Raji (cell line): ENCODE results near the gene GPR158.

Experiments used
- POLR2A ChIP-seq: IDR thresholded peaks from 2 replicates; pipeline ENCODE4 v1.6.1; 2011; ENCODE audit warnings: low read depth, low read length, control low read depth; ENCODE audit not compliant: insufficient read depth

The GPR158 gene

GRCh38 chr10:25178411-25178810 lies 3.6 kb downstream of the GPR158 start:
- no peak for TF ChIP-seq POLR2A

- TF ChIP-seq POLR2A: no peak
These were observed 6.0 kb downstream of the GPR158 start for GRCh38 chr10:25180801-25181200.

GRCh38 chr10:25182636-25183035 lies 7.8 kb downstream of the GPR158 start:
- TF ChIP-seq POLR2A: no peak

GRCh38 chr10:25191162-25191895 lies 16.5 kb downstream of the GPR158 start:
- TF ChIP-seq POLR2A: no peak

GRCh38 chr10:25198151-25198550 lies 23.4 kb downstream of the GPR158 start:
- no peak for TF ChIP-seq POLR2A

GRCh38 chr10:25206693-25207414 lies 32.1 kb downstream of the GPR158 start:
- no peak for TF ChIP-seq POLR2A

- no peak for TF ChIP-seq POLR2A
These were observed 34.8 kb downstream of the GPR158 start for GRCh38 chr10:25209618-25210017.

GRCh38 chr10:25210265-25210664 lies 35.5 kb downstream of the GPR158 start:
- TF ChIP-seq POLR2A: no peak

- no peak for TF ChIP-seq POLR2A
These were observed 45.4 kb downstream of the GPR158 start for GRCh38 chr10:25220156-25220555.

- TF ChIP-seq POLR2A: no peak
These were observed 47.4 kb downstream of the GPR158 start for GRCh38 chr10:25222085-25222660.

- TF ChIP-seq POLR2A: no peak
These were observed 52.2 kb downstream of the GPR158 start for GRCh38 chr10:25226775-25227682.

GRCh38 chr10:25231751-25232150 lies 57.0 kb downstream of the GPR158 start:
- TF ChIP-seq POLR2A: no peak

GRCh38 chr10:25232204-25232603 lies 57.4 kb downstream of the GPR158 start:
- no peak for TF ChIP-seq POLR2A

- TF ChIP-seq POLR2A: no peak
These were observed 70.4 kb downstream of the GPR158 start for GRCh38 chr10:25245165-25245564.

GRCh38 chr10:25257646-25258045 lies 82.8 kb downstream of the GPR158 start:
- TF ChIP-seq POLR2A: no peak

- no peak for TF ChIP-seq POLR2A
These were observed 86.3 kb downstream of the GPR158 start for GRCh38 chr10:25261110-25261509.

- TF ChIP-seq POLR2A: no peak
These were observed 86.8 kb downstream of the GPR158 start for GRCh38 chr10:25261558-25261957.
